IPS-20b (cell line): Measurements from ENCODE around the gene SNTG2.

Source experiments
- H3K27ac ChIP-seq: one replicate; pipeline ENCODE4 v1.5.1; 2013; ENCODE audit warnings: low read length
- H3K27me3 ChIP-seq: 2 replicates; pipeline ENCODE4 v1.6.1; 2013; ENCODE audit warnings: mild to moderate bottlenecking, low read length, inconsistent platforms; ENCODE audit not compliant: insufficient read depth
- H3K36me3 ChIP-seq: 2 replicates; pipeline ENCODE4 v1.6.1; 2013; ENCODE audit warnings: low read depth, mild to moderate bottlenecking, inconsistent platforms, low read length, moderate library complexity; ENCODE audit not compliant: insufficient read depth
- H3K4me1 ChIP-seq: 2 replicates; pipeline ENCODE4 v1.6.1; 2013; ENCODE audit warnings: mild to moderate bottlenecking, control low read depth, inconsistent platforms, low read length, moderate library complexity; ENCODE audit not compliant: insufficient read depth
- H3K4me3 ChIP-seq: 2 replicates; pipeline ENCODE4 v1.5.1; 2013; ENCODE audit warnings: mild to moderate bottlenecking, low read length, inconsistent platforms
- H3K9ac ChIP-seq: 2 replicates; pipeline ENCODE4 v1.6.1; 2013; ENCODE audit warnings: low read depth, mild to moderate bottlenecking, inconsistent platforms, low read length, moderate library complexity
- H3K9me3 ChIP-seq: 2 replicates; pipeline ENCODE4 v1.6.1; 2013; ENCODE audit warnings: mild to moderate bottlenecking, low read depth, low read length, inconsistent platforms; ENCODE audit not compliant: insufficient read depth

The SNTG2 gene

DNA sequence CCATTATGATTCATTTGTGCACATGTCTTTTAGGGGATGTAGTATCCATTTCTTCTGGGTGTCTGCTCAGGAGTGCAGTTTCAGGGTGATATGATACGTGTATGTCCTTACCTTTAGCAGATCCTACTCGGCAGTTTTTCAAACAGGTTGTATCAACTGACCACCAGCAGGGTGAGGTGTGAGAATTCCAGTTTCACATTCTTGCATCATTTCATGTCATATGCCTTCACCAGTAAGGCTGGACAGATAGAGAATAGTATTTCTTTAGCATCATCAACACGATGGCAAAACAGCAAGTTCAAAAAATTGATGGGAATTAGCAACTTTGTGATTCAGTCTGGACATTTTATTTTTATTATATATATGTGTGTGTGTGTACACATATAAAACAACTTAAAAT is 232.7 kb downstream of the SNTG2 start:
- H3K27ac ChIP-seq = no peak overlapping the region
- no peak overlapping the region for H3K4me3 ChIP-seq

GRCh38 chr2:1186421-1186820 is 235.8 kb downstream of the SNTG2 start:
- no peak overlapping the region for H3K27ac ChIP-seq
- no peaks in the 10 kb centered on the region for H3K4me1 ChIP-seq
- H3K9me3 ChIP-seq = peaks cover 30% of the 10 kb centered on the region
- H3K27me3 ChIP-seq = no peaks in the 10 kb centered on the region
- no peak overlapping the region for H3K4me3 ChIP-seq
- H3K9ac ChIP-seq = no peak overlapping the region
- H3K36me3 ChIP-seq = peaks cover 4% of the 10 kb centered on the region; the same call in 1 of the 2 replicates

More for the DNA sequence above, 232.7 kb downstream of the SNTG2 start:
- Histone ChIP-seq H3K27me3 (no peaks in the 10 kb centered on the region), H3K36me3 (peaks cover 4% of the 10 kb centered on the region; the same call in 1 of the 2 replicates), H3K4me1 (no peaks in the 10 kb centered on the region), H3K9ac (no peak overlapping the region), H3K9me3 (peaks cover 30% of the 10 kb centered on the region)

- Histone ChIP-seq H3K27ac (no peak overlapping the region), H3K36me3 (peaks cover 4% of the 10 kb centered on the region; the same call in 1 of the 2 replicates), H3K4me3 (no peak overlapping the region), H3K9ac (no peak overlapping the region), H3K4me1 (no peaks in the 10 kb centered on the region), H3K27me3 (no peaks in the 10 kb centered on the region), H3K9me3 (peaks cover 30% of the 10 kb centered on the region)
Observed at GRCh38 chr2:1187189-1187588, 236.5 kb downstream of the SNTG2 start.

- Histone ChIP-seq H3K9me3 (peaks cover 10% of the 10 kb centered on the region; the same call in 1 of the 2 replicates), H3K27ac (no peak overlapping the region), H3K4me1 (no peaks in the 10 kb centered on the region), H3K27me3 (no peaks in the 10 kb centered on the region), H3K36me3 (no peaks in the 10 kb centered on the region), H3K9ac (no peak overlapping the region), H3K4me3 (no peak overlapping the region)
Observed at GRCh38 chr2:1192121-1192520, 241.5 kb downstream of the SNTG2 start.

DNA sequence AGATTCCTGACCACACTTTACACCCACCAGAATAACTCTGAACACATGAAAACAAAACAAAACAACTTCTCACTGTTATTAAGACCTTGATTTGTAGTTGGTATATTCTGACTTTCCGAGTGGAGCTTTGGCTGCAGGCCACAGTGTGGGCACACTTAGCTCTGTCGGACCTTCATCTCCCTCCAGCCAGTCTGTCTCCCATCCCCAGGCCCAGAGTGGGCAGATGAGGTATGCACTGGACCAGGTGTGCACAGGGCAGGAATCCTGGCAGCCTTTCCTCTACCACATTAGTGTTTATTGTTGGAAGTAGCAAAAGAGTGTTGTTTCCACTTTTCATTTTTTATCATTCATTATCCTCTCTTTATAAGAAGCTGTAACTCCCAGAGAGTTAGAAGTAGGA is 243.2 kb downstream of the SNTG2 start:
- H3K36me3 ChIP-seq = no peaks in the 10 kb centered on the region
- no peak overlapping the region for H3K9ac ChIP-seq
- H3K4me3 ChIP-seq = no peak overlapping the region
- H3K4me1 ChIP-seq = no peaks in the 10 kb centered on the region
- no peak overlapping the region for H3K27ac ChIP-seq
- H3K27me3 ChIP-seq = no peaks in the 10 kb centered on the region
- H3K9me3 ChIP-seq = peaks cover 10% of the 10 kb centered on the region; the same call in 1 of the 2 replicates

- Histone ChIP-seq H3K27ac (no peak overlapping the region), H3K4me1 (no peaks in the 10 kb centered on the region), H3K9ac (no peak overlapping the region), H3K36me3 (no peaks in the 10 kb centered on the region), H3K9me3 (peaks cover 6% of the 10 kb centered on the region; the same call in 1 of the 2 replicates), H3K27me3 (no peaks in the 10 kb centered on the region), H3K4me3 (no peak overlapping the region)
Observed at GRCh38 chr2:1203772-1204171, 253.1 kb downstream of the SNTG2 start.

DNA sequence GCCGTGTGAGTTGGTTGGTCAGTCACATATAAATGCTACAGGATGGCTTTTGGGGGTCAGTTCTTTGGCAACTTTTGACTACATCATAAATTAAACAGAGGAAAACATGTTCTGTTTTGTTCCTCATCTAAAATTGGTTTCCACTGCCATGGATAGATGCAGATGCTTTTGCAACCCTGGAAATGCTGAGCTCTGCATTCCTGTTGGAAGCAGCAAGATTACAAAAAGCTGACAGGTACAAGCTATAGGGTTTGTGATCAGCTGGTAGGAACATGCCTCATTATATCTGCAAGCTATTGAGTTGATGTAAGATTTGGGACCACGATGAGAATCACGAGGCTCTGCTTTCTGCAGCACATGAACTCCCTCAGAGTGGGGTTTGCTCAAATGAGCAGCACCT is 255.2 kb downstream of the SNTG2 start:
- Histone ChIP-seq H3K4me3 (no peak overlapping the region), H3K9me3 (peaks cover 6% of the 10 kb centered on the region; the same call in 1 of the 2 replicates), H3K27ac (no peak overlapping the region), H3K36me3 (peaks cover 9% of the 10 kb centered on the region; the same call in 1 of the 2 replicates), H3K4me1 (no peaks in the 10 kb centered on the region), H3K27me3 (no peaks in the 10 kb centered on the region), H3K9ac (no peak overlapping the region)

- peaks cover 21% of the 10 kb centered on the region; the same call in 1 of the 2 replicates for H3K36me3 ChIP-seq
- H3K9ac ChIP-seq = no peak overlapping the region
- H3K4me1 ChIP-seq = no peaks in the 10 kb centered on the region
- no peaks in the 10 kb centered on the region for H3K27me3 ChIP-seq
- H3K27ac ChIP-seq = no peak overlapping the region
- no peak overlapping the region for H3K4me3 ChIP-seq
- H3K9me3 ChIP-seq = no peaks in the 10 kb centered on the region; the same call in 1 of the 2 replicates
Observed at GRCh38 chr2:1207962-1208510, 257.4 kb downstream of the SNTG2 start.

DNA sequence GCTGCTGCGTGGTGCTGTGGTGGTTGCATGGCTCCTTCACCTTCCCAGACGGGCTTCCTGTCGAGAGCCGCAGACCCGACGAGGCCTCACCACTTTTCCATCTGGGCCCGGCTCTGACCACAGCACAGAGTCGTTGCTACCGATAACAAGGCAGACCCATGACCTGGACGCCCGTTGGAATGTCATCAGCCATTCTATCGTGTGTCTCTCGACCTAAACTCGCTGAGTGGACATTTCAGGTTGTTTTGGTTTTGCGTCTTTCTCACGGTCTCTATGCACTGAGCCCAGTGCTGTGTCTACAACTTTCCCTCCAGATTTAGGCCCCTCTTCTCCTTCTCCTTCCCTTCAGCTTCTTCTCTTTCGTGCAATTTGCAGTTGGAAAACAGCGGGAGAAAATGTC is 257.9 kb downstream of the SNTG2 start:
- Histone ChIP-seq H3K4me3 (no peak overlapping the region), H3K27me3 (no peaks in the 10 kb centered on the region), H3K4me1 (no peaks in the 10 kb centered on the region), H3K9me3 (peaks cover 4% of the 10 kb centered on the region; the same call in 1 of the 2 replicates), H3K27ac (no peak overlapping the region), H3K36me3 (peaks cover 22% of the 10 kb centered on the region; the same call in 1 of the 2 replicates), H3K9ac (no peak overlapping the region)

GRCh38 chr2:1209246-1209645 is 258.6 kb downstream of the SNTG2 start:
- no peak overlapping the region for H3K9ac ChIP-seq
- H3K36me3 ChIP-seq = peaks cover 25% of the 10 kb centered on the region; the same call in 1 of the 2 replicates
- H3K9me3 ChIP-seq = peaks cover 8% of the 10 kb centered on the region
- no peaks in the 10 kb centered on the region for H3K27me3 ChIP-seq
- no peaks in the 10 kb centered on the region for H3K4me1 ChIP-seq
- H3K4me3 ChIP-seq = no peak overlapping the region
- no peak overlapping the region for H3K27ac ChIP-seq

GRCh38 chr2:1209761-1210160 is 259.1 kb downstream of the SNTG2 start:
- Histone ChIP-seq H3K36me3 (peaks cover 25% of the 10 kb centered on the region; the same call in 1 of the 2 replicates), H3K27ac (no peak overlapping the region), H3K9ac (no peak overlapping the region), H3K4me1 (no peaks in the 10 kb centered on the region), H3K27me3 (no peaks in the 10 kb centered on the region), H3K9me3 (peaks cover 12% of the 10 kb centered on the region), H3K4me3 (no peak overlapping the region)

- Histone ChIP-seq H3K27me3 (no peaks in the 10 kb centered on the region), H3K27ac (no peak overlapping the region), H3K36me3 (peaks cover 25% of the 10 kb centered on the region; the same call in 1 of the 2 replicates), H3K4me3 (no peak overlapping the region), H3K9ac (no peak overlapping the region), H3K4me1 (no peaks in the 10 kb centered on the region), H3K9me3 (peaks cover 13% of the 10 kb centered on the region)
Observed at GRCh38 chr2:1210352-1210751, 259.7 kb downstream of the SNTG2 start.
